ENCODE measurements around the gene ST6GALNAC3.
"Not testable (repeated sequence)": the region's sequence is repeated elsewhere in the genome, so short reads cannot be mapped to it uniquely, and the experiment has no call there.

ST6GALNAC3 gene

GRCh38 chr1:76074321-76075187, at the start of gene ST6GALNAC3:
Gene ST6GALNAC3 (plus strand): TSS chr1:76074746.
- DNase-seq = peak; percentile 65

- no peak for DNase-seq
Observed at GRCh38 chr1:76027341-76027740, 47.2 kb upstream of the ST6GALNAC3 start.

- DNase-seq = no peak
Observed at GRCh38 chr1:76029331-76029730, 45.2 kb upstream of the ST6GALNAC3 start.

- DNase-seq = no peak
Observed at GRCh38 chr1:76031496-76031895, 43.0 kb upstream of the ST6GALNAC3 start.

GRCh38 chr1:76033800-76034475, 40.6 kb upstream of the ST6GALNAC3 start:
- DNase-seq = no peak

- no peak for DNase-seq
Observed at GRCh38 chr1:76035053-76035452, 39.5 kb upstream of the ST6GALNAC3 start.

GRCh38 chr1:76037324-76037723, 37.2 kb upstream of the ST6GALNAC3 start:
- no peak for DNase-seq

GRCh38 chr1:76038287-76039004, 36.1 kb upstream of the ST6GALNAC3 start:
- DNase-seq = no peak

- no peak for DNase-seq
Observed at GRCh38 chr1:76046149-76046548, 28.4 kb upstream of the ST6GALNAC3 start.

- DNase-seq = no peak
Observed at GRCh38 chr1:76048219-76048618, 26.3 kb upstream of the ST6GALNAC3 start.

GRCh38 chr1:76048926-76049325, 25.6 kb upstream of the ST6GALNAC3 start:
- DNase-seq = no peak

GRCh38 chr1:76049498-76049897, 25.0 kb upstream of the ST6GALNAC3 start:
- no peak for DNase-seq

- not testable (repeated sequence) for DNase-seq
Observed at GRCh38 chr1:76050073-76050472, 24.5 kb upstream of the ST6GALNAC3 start.

GRCh38 chr1:76053021-76053420, 21.5 kb upstream of the ST6GALNAC3 start:
- DNase-seq = no peak

- no peak for DNase-seq
Observed at GRCh38 chr1:76054359-76054758, 20.2 kb upstream of the ST6GALNAC3 start.

GRCh38 chr1:76055987-76056386, 18.6 kb upstream of the ST6GALNAC3 start:
- no peak for DNase-seq

- DNase-seq = no peak
Observed at GRCh38 chr1:76059451-76059850, 15.1 kb upstream of the ST6GALNAC3 start.

GRCh38 chr1:76065270-76065669, 9.3 kb upstream of the ST6GALNAC3 start:
- DNase-seq = no peak

- no peak for DNase-seq
Observed at GRCh38 chr1:76066394-76066793, 8.2 kb upstream of the ST6GALNAC3 start.

- no peak for DNase-seq
Observed at GRCh38 chr1:76068542-76068941, 6.0 kb upstream of the ST6GALNAC3 start.

GRCh38 chr1:76068953-76069561, 5.5 kb upstream of the ST6GALNAC3 start:
- no peak for DNase-seq

GRCh38 chr1:76070538-76070937, 4.0 kb upstream of the ST6GALNAC3 start:
- no peak for DNase-seq

GRCh38 chr1:76073481-76073880, 1.1 kb upstream of the ST6GALNAC3 start:
- DNase-seq = no peak

Data from DMS 273 treated with DMSO at 0.1 percent for 48 hours (cell line).